Activated CD8-positive, alpha-beta memory T cell treated with anti-CD3 and anti-CD28 coated beads, Interleukin-2, amount 10 ng/mL, durations not matched to agents 7 days and 5 days (primary cell): ENCODE results near the gene MSX2. TPM values are rescaled to one million over a fixed set of nuclear protein-coding genes. Genes with fewer than 3 reads are reported as not detected.
"Not testable (repeated sequence)": the region's sequence is repeated elsewhere in the genome, so short reads cannot be mapped to it uniquely, and the experiment has no call there.

Experiments
- ATAC-seq: fragments of 150-1000 bp; cut with Tn5 transposase; one replicate; pipeline ENCODE4 v1.10.0; 2021; ENCODE audit warnings: moderate library complexity
- CTCF ChIA-PET: fragments of 350-600 bp; sonication (Branson Sonifier 250); formaldehyde crosslinking; loops from one replicate; lab custom pipeline; 2021; ENCODE audit warnings: antibody characterized with exemption; lab: Charles Lee
- DNase-seq: peaks from one replicate; pipeline ENCODE4 v3.0.0-alpha.2; 2020
- H3K27ac Mint-ChIP-seq: one replicate; pipeline ENCODE4 v1.8.0; 2021; ENCODE audit warnings: mild to moderate bottlenecking, mixed read lengths
- H3K27me3 Mint-ChIP-seq: one replicate; pipeline ENCODE4 v1.8.0; 2021; ENCODE audit warnings: mixed read lengths
- H3K36me3 Mint-ChIP-seq: one replicate; pipeline ENCODE4 v1.8.0; 2021; ENCODE audit warnings: mild to moderate bottlenecking, mixed read lengths
- H3K4me1 Mint-ChIP-seq: one replicate; pipeline ENCODE4 v1.8.0; 2021; ENCODE audit warnings: mixed read lengths
- H3K4me3 Mint-ChIP-seq: one replicate; pipeline ENCODE4 v1.8.0; 2021; ENCODE audit warnings: mild to moderate bottlenecking, moderate library complexity, mixed read lengths
- H3K9me3 Mint-ChIP-seq: one replicate; pipeline ENCODE4 v1.8.0; 2022; ENCODE audit warnings: low read depth, mixed read lengths
- microRNA-seq: library from miRNA; unstranded; fragments of <30 nt; microRNA quantifications from one replicate; pipeline ENCODE4 v1.2.0, GENCODE V29; 2022
- total RNA-seq, 2 experiments: library from RNA; stranded (reverse); gene quantifications; one replicate each; pipeline ENCODE4 v1.2.3, GENCODE V29; 2021

Gene MSX2
- total RNA-seq, 2 experiments from 2014 or later, result not detected

DNA sequence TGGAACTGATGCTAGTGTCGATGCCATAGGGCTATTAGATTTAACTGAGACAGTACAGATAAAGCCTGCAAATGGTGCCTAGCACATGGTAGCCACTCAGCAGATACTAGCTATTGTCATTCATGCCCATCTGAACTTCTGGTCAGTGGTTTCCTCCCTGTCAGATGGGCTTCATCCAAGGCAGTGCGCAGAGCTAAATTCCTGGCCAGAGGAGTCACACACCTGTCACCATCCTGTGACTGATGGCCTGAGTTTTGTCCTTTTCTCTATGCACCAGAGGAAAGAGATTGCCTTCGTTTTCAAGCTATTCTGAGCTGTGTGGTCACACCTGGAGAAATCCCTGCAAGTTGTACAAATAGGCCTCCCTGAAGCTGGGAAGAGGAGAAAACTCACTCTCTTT, 34.7 kb downstream of the MSX2 start:
- DNase-seq, result no peak
- Mint-ChIP-seq H3K36me3 (no peaks in the 10 kb centered on the region), H3K9me3 (no peaks in the 10 kb centered on the region), H3K4me3 (no peak overlapping the region), H3K27ac (no peak overlapping the region), H3K4me1 (no peaks in the 10 kb centered on the region), H3K27me3 (no peaks in the 10 kb centered on the region)
- no peak for ATAC-seq
- CTCF ChIA-PET, result no interaction called here

DNA sequence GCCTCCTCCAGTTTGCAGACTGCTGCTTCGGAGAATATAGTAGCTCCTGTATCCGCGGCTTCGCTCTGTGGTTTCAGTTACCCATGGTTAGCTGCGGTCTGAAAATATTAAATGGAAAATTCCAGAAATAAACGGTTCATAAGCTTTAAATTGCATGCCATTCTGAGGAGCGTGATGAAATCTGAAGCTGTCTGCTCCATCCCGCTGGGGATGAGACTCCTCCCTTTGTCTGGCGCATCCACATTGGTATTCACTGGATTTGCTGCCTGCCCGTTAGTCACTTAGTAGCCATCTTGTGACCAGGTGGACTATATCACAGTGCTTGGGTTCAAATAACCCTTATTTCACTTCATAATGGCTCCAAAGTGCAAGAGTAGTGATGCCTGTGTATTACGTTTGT, 36.3 kb downstream of the MSX2 start:
- no peaks in the 10 kb centered on the region for H3K27me3 Mint-ChIP-seq
- H3K27ac Mint-ChIP-seq, result no peak overlapping the region
- no peaks in the 10 kb centered on the region for H3K36me3 Mint-ChIP-seq
- no peaks in the 10 kb centered on the region for H3K9me3 Mint-ChIP-seq
- DNase-seq (no peak), ATAC-seq (no peak)
- CTCF ChIA-PET, result no interaction called here
- no peak overlapping the region for H3K4me3 Mint-ChIP-seq
- H3K4me1 Mint-ChIP-seq, result no peaks in the 10 kb centered on the region

GRCh38 chr5:174761341-174761740, 37.0 kb downstream of the MSX2 start:
- H3K36me3 Mint-ChIP-seq, H3K4me1 Mint-ChIP-seq, H3K27me3 Mint-ChIP-seq, DNase-seq, ATAC-seq, H3K4me3 Mint-ChIP-seq, H3K9me3 Mint-ChIP-seq, H3K27ac Mint-ChIP-seq, CTCF ChIA-PET: not testable (repeated sequence)

DNA sequence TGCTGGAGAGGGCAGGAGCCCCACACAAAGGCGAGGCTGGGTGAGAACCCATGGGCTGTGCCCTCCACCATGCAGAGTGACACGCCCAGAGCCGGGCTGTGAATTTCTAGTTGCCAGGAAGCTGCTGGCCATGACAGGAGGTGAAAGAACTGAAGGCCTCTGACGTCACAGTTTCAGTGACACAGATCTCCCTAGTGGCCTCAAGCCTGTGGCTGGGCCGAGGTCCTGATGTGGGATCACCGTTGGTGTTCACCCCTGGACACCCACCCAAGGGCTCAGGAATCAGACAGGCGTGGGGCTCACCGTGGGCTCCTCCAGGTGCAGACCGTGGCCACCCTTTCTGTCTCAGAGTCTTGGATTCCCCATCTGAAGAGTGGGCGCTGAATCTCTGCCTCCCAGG, 39.9 kb downstream of the MSX2 start:
- ATAC-seq (no peak), DNase-seq (no peak)
- Mint-ChIP-seq H3K27me3 (no peaks in the 10 kb centered on the region), H3K27ac (no peak overlapping the region), H3K4me1 (no peaks in the 10 kb centered on the region), H3K9me3 (peaks cover 3% of the 10 kb centered on the region), H3K36me3 (no peaks in the 10 kb centered on the region), H3K4me3 (no peak overlapping the region)
- CTCF ChIA-PET, result no interaction called here

GRCh38 chr5:174765540-174765939, 41.2 kb downstream of the MSX2 start:
- Mint-ChIP-seq H3K27me3 (no peaks in the 10 kb centered on the region), H3K27ac (no peak overlapping the region), H3K4me3 (no peak overlapping the region), H3K4me1 (no peaks in the 10 kb centered on the region), H3K36me3 (no peaks in the 10 kb centered on the region), H3K9me3 (peaks cover 3% of the 10 kb centered on the region)
- CTCF ChIA-PET, result no interaction called here
- DNase-seq, result no peak
- ATAC-seq, result no peak

DNA sequence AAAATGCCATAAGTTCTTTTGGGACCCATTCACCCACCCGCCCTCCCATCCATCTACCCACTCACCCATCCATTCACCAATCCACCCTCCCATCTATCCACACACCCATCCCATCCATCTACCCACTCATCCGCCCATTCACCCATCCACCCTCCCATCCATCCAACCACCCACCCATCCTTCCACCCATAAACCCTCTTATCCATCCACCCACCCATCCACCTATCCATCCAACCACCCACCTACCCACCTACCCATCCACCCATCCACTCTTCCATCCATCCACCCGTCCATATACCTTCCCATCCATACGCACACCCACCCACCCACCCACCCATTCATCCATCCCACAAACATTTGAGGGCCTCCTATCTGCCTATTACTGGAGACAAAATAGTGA, 43.3 kb downstream of the MSX2 start:
- Mint-ChIP-seq H3K4me3 (no peak overlapping the region), H3K36me3 (no peaks in the 10 kb centered on the region), H3K4me1 (no peaks in the 10 kb centered on the region), H3K9me3 (peaks cover 3% of the 10 kb centered on the region), H3K27ac (no peak overlapping the region), H3K27me3 (no peaks in the 10 kb centered on the region)
- CTCF ChIA-PET, result no interaction called here
- no peak for DNase-seq
- no peak for ATAC-seq

- Mint-ChIP-seq H3K4me1 (no peaks in the 10 kb centered on the region), H3K27ac (no peak overlapping the region), H3K36me3 (no peaks in the 10 kb centered on the region), H3K9me3 (peaks cover 3% of the 10 kb centered on the region), H3K27me3 (no peaks in the 10 kb centered on the region), H3K4me3 (no peak overlapping the region)
- CTCF ChIA-PET, result interaction anchor here (0.6 kb wide), 1 partner anchor 324 kb away, joined by 3 read pairs; no protein-coding TSS in a partner anchor
- DNase-seq (no peak), ATAC-seq (no peak)
Observed at GRCh38 chr5:174769005-174769404, 44.6 kb downstream of the MSX2 start.

DNA sequence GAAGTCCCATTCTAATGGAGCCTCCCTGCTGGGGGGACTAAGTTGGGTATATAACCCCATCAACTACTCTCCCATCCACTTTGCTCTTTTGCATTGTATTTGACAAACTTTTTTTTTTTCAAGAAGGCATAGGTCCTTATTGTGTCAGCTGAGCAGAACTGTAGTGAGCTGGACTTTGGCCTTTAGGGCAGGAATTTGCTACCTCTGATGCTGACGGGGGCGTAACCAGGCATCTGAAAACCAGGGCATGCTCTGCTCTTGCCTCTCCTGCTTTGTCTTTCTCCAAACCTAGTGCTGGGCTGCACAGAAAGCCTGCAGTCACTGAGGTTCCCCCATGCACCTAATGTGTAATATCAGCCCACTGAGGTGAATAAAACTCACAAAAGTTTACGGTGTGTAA, 49.0 kb downstream of the MSX2 start:
- ATAC-seq (no peak), DNase-seq (no peak)
- Mint-ChIP-seq H3K36me3 (no peaks in the 10 kb centered on the region), H3K9me3 (no peaks in the 10 kb centered on the region), H3K27ac (no peak overlapping the region), H3K4me3 (no peak overlapping the region), H3K27me3 (no peaks in the 10 kb centered on the region), H3K4me1 (no peaks in the 10 kb centered on the region)
- CTCF ChIA-PET, result no interaction called here

GRCh38 chr5:174775081-174775480, 50.7 kb downstream of the MSX2 start:
- no peaks in the 10 kb centered on the region for H3K4me1 Mint-ChIP-seq
- H3K9me3 Mint-ChIP-seq, result peaks cover 2% of the 10 kb centered on the region
- ATAC-seq (no peak), DNase-seq (no peak)
- CTCF ChIA-PET, result no interaction called here
- no peak overlapping the region for H3K27ac Mint-ChIP-seq
- no peaks in the 10 kb centered on the region for H3K36me3 Mint-ChIP-seq
- no peaks in the 10 kb centered on the region for H3K27me3 Mint-ChIP-seq
- no peak overlapping the region for H3K4me3 Mint-ChIP-seq

DNA sequence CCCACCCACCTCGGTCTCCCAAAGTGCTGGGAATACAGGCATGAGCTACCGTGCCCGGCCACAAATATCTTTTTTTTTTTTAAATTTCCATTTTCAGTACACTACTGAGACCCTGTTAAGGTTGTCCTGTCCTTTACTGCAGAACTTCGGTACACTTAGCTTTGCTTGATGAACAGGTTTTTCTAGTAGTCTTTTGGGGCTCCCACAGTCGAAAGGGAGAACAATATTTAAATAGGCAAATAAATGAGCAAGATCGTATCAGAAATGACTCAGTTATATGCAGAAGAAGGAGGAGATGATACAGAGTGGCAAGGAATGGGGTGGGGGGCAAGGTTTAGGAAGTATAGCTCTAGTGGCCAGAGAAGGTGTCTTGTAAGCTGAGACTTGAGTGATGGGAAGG, 52.7 kb downstream of the MSX2 start:
- CTCF ChIA-PET, result no interaction called here
- Mint-ChIP-seq H3K36me3 (no peaks in the 10 kb centered on the region), H3K27ac (no peak overlapping the region), H3K4me3 (no peak overlapping the region), H3K9me3 (peaks cover 2% of the 10 kb centered on the region), H3K4me1 (no peaks in the 10 kb centered on the region), H3K27me3 (no peaks in the 10 kb centered on the region)
- ATAC-seq, result no peak
- DNase-seq, result no peak

- CTCF ChIA-PET, result no interaction called here
- no peaks in the 10 kb centered on the region for H3K27me3 Mint-ChIP-seq
- DNase-seq, result no peak
- no peak for ATAC-seq
- no peaks in the 10 kb centered on the region for H3K4me1 Mint-ChIP-seq
- H3K9me3 Mint-ChIP-seq, result peaks cover 3% of the 10 kb centered on the region
- no peaks in the 10 kb centered on the region for H3K36me3 Mint-ChIP-seq
- no peak overlapping the region for H3K4me3 Mint-ChIP-seq
- H3K27ac Mint-ChIP-seq, result no peak overlapping the region
Observed at GRCh38 chr5:174777583-174777982, 53.2 kb downstream of the MSX2 start.

Small RNA genes lying within 50 kb of the gene (microRNA-seq; reads per million reads assigned to microRNA genes)
- gene MIR4634, result not detected
